Neural cell (in vitro differentiated cells): ENCODE measurements around the gene CHAF1B.

Experiments
- CTCF ChIP-seq: fragments of 450-650 bp; IDR thresholded peaks from 2 replicates; pipeline ENCODE4 v1.5.1; 2014; ENCODE audit warnings: antibody characterized with exemption, mild to moderate bottlenecking, moderate library complexity; ENCODE audit not compliant: poor library complexity, severe bottlenecking
- EP300 ChIP-seq: fragments of 450-650 bp; conservative IDR thresholded peaks from 2 replicates; pipeline ENCODE4 v1.6.1; 2014; ENCODE audit warnings: antibody characterized with exemption, mild to moderate bottlenecking, moderate library complexity; ENCODE audit not compliant: poor library complexity, severe bottlenecking
- EZH2 ChIP-seq: fragments of 200-600, 300-800 bp; shearing (Covaris generic), sonication (generic); IDR thresholded peaks from 2 replicates; pipeline ENCODE4 v1.6.1; 2014; ENCODE audit warnings: antibody characterized with exemption, low read length, borderline replicate concordance, mild to moderate bottlenecking; ENCODE audit not compliant: insufficient read depth, poor library complexity, severe bottlenecking
- MXI1 ChIP-seq: fragments of 450-650 bp; conservative IDR thresholded peaks from 2 replicates; pipeline ENCODE4 v1.6.1; 2014; ENCODE audit warnings: antibody characterized with exemption, mild to moderate bottlenecking; ENCODE audit not compliant: poor library complexity, severe bottlenecking
- POLR2AphosphoS5 ChIP-seq: IDR thresholded peaks from 2 replicates; pipeline ENCODE4 v1.6.1; 2012
- RAD21 ChIP-seq: fragments of 450-650 bp; conservative IDR thresholded peaks from 2 replicates; pipeline ENCODE4 v1.6.1; 2014; ENCODE audit warnings: antibody characterized with exemption, mild to moderate bottlenecking, moderate library complexity
- REST ChIP-seq: IDR thresholded peaks from 2 replicates; pipeline ENCODE4 v1.6.1; 2012; ENCODE audit warnings: borderline replicate concordance
- SMC3 ChIP-seq: fragments of 450-650 bp; conservative IDR thresholded peaks from 2 replicates; pipeline ENCODE4 v1.6.1; 2014; ENCODE audit warnings: antibody characterized with exemption, mild to moderate bottlenecking, moderate library complexity; ENCODE audit not compliant: poor library complexity
- TAF1 ChIP-seq: IDR thresholded peaks from 2 replicates; pipeline ENCODE4 v1.6.1; 2012; ENCODE audit warnings: low read depth

GRCh38 chr21:36427502-36427901 lies 42.3 kb downstream of the CHAF1B start:
- no peak for TF ChIP-seq CTCF
- TF ChIP-seq RAD21, result no peak
- TF ChIP-seq REST, result no peak
- no peak for TF ChIP-seq TAF1
- TF ChIP-seq POLR2AphosphoS5, result no peak
- TF ChIP-seq EZH2, result no peak
- no peak for TF ChIP-seq EP300
- no peak for TF ChIP-seq MXI1
- no peak for TF ChIP-seq SMC3
